Measurements from ENCODE around the gene LIN52.

Gene LIN52

GRCh38 chr14:74084277-74085046, at the start of gene LIN52, which contains the start of gene ALDH6A1:
LIN52 (plus strand) TSS chr14:74084956; CDS start chr14:74084975, 19 bp downstream.
ALDH6A1 (minus strand) TSS chr14:74084453; CDS start chr14:74084394, 59 bp downstream.
- DNase-seq (ENCODE audit: low spot score): peak; percentile 100

- no peak for DNase-seq (ENCODE audit: low spot score)
Measured at GRCh38 chr14:74035556-74035955, 49.2 kb upstream of the LIN52 start.

- DNase-seq (ENCODE audit: low spot score): peak; percentile 77
Measured at GRCh38 chr14:74038020-74038859, 46.5 kb upstream of the LIN52 start.

- no peak for DNase-seq (ENCODE audit: low spot score)
Measured at GRCh38 chr14:74042296-74042695, 42.5 kb upstream of the LIN52 start.

GRCh38 chr14:74045522-74045921, 39.2 kb upstream of the LIN52 start:
- DNase-seq (ENCODE audit: low spot score): no peak

GRCh38 chr14:74048281-74048680, 36.5 kb upstream of the LIN52 start:
- no peak for DNase-seq (ENCODE audit: low spot score)

- no peak for DNase-seq (ENCODE audit: low spot score)
Measured at GRCh38 chr14:74049876-74050495, 34.8 kb upstream of the LIN52 start.

- DNase-seq (ENCODE audit: low spot score): no peak
Measured at GRCh38 chr14:74062809-74063150, 22.0 kb upstream of the LIN52 start.

GRCh38 chr14:74064426-74064825, 20.3 kb upstream of the LIN52 start:
- DNase-seq (ENCODE audit: low spot score): no peak

- no peak for DNase-seq (ENCODE audit: low spot score)
Measured at GRCh38 chr14:74064883-74065282, 19.9 kb upstream of the LIN52 start.

GRCh38 chr14:74065746-74066575, 18.8 kb upstream of the LIN52 start:
- DNase-seq (ENCODE audit: low spot score): no peak

- DNase-seq (ENCODE audit: low spot score): no peak
Measured at GRCh38 chr14:74077401-74077800, 7.4 kb upstream of the LIN52 start.

- DNase-seq (ENCODE audit: low spot score): peak; percentile 49
Measured at GRCh38 chr14:74080820-74081460, 3.8 kb upstream of the LIN52 start.

GRCh38 chr14:74081491-74081890, 3.3 kb upstream of the LIN52 start:
- no peak for DNase-seq (ENCODE audit: low spot score)

GRCh38 chr14:74083161-74083560, 1.6 kb upstream of the LIN52 start:
- DNase-seq (ENCODE audit: low spot score): no peak

GRCh38 chr14:74083784-74084276, 926 bp upstream of the LIN52 start:
- DNase-seq (ENCODE audit: low spot score): no peak

- peak; percentile 67 for DNase-seq (ENCODE audit: low spot score)
Measured at GRCh38 chr14:74085047-74085637, 386 bp downstream of the LIN52 start.

- DNase-seq (ENCODE audit: low spot score): no peak
Measured at GRCh38 chr14:74085828-74086227, 1.1 kb downstream of the LIN52 start.

- DNase-seq (ENCODE audit: low spot score): no peak
Measured at GRCh38 chr14:74089251-74090020, 4.7 kb downstream of the LIN52 start.

- no peak for DNase-seq (ENCODE audit: low spot score)
Measured at GRCh38 chr14:74105381-74105780, 20.6 kb downstream of the LIN52 start.
